KBM-7 (cell line): ENCODE results near the gene TLE4.
"Not testable (repeated sequence)": the region's sequence is repeated elsewhere in the genome, so short reads cannot be mapped to it uniquely, and the experiment has no call there.

Experiments
- DNase-seq: peaks from one replicate; pipeline ENCODE4 v3.0.0-alpha.2; 2015
- in situ Hi-C: fragments of 300-500 bp; cut with MboI; formaldehyde crosslinking; loops from 2 replicates; pipeline ENCODE4 v1.14.3; 2020; ENCODE audit warnings: low sequenced_read_pairs, low pct_unique_long_range_greater_than_20kb, mixed read lengths

Gene TLE4

DNA sequence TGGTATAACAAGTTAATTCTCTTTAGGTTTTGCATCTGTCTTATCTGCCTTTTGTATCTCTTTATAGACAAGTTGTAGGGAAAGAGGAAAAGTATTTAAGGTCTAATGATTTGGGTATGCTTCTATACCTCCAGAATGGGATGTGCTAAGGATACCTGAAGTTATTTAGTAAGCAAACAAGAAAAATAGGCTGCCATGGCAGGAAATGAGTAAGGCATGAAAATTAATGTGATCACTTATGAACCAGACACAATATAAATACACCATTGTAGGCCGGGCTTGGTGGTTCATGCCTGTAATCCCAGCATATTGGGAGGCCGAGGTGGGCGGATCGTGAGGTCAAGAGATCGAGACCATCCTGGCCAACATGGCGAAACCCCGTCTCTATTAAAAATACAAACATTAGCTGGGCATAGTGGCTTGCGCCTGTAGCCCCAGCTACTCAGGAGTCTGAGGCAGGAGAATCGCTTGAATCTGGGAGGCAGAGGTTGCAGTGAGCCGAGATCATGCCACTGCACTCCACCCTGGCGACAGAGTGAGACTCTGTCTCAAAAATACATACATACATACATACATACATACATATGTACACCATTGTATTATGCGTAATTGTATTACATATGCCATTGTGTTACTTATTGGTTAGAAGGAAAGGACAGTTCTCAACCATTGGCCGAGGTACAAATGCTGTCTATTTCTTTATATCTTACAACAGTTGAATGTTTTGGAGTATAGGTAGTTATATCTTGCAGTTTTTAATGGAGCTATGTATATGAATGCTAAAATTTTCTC lies 83.0 kb downstream of the TLE4 start:
- in situ Hi-C loops, DNase-seq: not testable (repeated sequence)

DNA sequence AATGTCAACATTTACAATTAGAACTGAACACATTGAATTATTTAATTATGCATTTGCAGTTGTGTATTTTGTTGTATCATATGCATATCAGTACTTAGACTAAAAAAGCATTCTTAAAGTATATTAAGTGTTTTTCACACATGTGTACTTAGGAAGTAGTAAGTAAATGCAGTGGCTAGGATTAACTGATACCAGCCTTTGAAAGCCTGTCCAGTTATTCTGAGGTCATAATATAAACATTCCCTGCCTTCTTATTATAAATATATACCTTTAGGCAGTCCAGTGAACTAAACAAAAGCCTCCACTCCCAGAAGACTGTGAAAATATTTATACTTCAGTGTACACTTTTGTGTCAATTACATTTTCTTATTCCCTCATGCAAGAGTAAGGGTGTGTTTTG lies 83.8 kb downstream of the TLE4 start:
- in situ Hi-C loops, result no loop called here
- no peak for DNase-seq

DNA sequence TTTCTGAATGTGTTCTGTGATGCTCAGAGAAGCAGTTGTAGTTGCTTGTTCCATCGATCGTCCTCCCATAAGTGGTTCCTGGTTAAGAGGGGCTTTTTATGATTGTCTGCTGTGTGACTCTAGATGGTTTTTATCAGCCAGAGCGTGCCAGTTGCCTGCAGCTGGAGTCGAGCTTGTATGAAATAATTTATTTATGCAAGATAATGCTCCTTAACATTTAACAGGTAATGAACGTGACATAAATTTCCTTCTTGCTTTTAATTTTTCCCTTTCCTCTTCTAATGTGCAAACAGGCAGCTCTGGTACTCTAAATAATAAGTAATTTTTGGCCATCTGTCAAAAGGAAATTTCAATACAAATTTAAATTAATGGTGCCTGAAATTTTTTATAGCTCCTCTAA lies 84.4 kb downstream of the TLE4 start:
- DNase-seq, result no peak
- in situ Hi-C loops, result no loop called here

DNA sequence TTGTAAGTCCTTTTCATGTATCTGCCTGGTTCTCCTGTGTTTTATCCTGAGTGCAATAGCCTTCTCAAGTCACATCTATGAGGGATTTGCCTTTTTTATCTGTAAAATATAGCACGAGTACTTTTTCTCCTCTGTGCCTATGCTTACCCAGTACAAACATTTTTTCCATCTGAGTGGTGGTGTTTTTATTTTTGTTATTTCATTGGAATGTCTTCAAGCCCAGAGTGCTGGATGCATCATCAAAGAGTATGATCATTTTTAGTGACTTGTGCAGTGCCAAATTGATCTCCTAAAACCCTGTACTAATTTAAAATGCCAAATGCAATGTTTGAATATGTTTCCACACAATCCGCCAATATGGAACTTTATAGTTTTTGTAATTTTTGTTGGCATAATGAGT lies 86.1 kb downstream of the TLE4 start:
- in situ Hi-C loops, result no loop called here
- no peak for DNase-seq

DNA sequence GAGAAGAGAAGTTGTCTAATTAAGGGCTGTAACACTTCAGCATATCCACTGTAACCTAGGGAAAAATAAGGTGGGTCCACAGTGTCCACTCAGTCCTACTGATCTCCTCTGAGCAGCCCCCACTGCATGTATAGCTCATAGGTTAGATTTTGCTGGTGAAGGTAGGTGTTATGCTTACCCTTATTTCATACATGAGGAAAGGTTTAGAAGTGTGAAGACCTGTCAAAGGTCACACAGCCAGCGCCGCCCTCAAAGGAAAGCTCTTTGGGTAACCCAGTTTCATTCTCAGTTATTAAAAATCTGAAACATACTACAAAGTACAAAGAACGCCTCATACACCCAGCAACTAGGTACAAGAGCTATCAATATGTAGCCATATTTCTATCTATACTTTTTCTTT lies 87.2 kb downstream of the TLE4 start:
- DNase-seq, result no peak

DNA sequence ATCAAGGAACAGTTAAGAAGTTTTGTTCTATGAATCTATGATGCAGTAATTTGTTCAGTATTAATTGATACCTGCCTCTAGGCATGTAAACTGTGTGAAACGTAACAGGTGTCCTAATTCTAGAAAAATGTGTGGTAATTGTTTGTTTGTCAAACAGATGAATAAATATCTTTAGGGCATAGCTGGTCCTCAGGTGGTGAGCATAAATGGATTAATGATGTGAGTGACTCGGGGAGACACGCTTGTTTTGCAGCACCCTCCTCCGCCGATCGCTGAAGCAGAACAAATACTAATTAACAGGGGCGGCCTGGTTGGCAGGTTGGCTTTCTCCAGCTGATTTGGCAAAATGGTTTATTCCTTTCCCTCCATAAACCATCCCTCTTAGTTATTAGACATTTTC lies 88.8 kb downstream of the TLE4 start:
- DNase-seq, result no peak
- in situ Hi-C loops, result no loop called here

More for the DNA sequence above, 87.2 kb downstream of the TLE4 start:
- in situ Hi-C loops, result no loop called here

DNA sequence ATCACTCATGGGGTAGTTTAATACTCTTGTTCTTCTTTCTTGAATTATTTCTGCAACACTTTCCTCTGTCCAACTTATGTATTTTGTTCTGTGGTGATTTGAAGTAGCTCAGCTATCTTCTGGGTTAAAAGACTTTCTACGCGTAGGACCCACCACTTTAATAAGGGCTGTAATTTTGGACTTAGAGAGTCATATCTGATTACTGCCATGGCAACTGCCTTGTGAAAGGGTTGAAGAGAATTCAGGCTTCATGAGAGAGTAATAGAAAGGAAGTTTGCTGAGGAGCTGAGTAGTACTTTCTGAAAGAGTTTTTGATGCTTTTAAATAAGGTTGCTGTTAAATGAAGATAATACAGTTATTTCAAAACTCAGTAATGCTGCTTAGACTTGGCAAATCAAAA lies 89.5 kb downstream of the TLE4 start:
- in situ Hi-C loops, result no loop called here
- DNase-seq, result no peak

DNA sequence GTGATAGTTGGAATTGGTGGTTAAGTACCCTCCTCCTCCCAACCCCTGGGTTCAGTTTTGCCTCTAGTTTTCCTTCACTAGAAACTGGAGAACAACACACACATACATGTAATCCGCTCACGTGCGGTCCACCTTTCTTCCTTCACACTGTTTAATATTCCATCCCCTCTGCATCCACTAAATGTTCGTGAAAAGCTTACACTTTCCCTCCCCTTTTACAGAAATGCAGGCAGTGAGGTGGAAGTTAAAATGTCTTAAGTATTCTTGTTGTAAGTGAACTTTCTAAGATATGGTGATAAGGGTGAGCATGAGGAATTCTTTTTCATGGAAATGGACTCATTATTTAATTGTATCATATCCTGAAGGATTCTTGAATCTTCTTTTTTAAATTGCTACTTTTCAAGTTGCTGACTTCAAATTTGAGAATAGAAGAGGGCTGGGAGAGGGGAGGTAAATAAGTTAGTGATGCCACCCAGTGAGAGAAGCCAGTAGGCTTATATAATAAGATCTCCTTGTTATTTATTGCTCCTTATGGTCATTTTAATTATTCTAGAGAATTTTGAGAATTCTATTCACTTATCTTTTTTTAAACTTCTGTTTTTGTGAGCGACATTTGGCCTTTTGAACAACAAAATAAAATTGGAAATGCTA lies 90.2 kb downstream of the TLE4 start:
- in situ Hi-C loops, result no loop called here
- no peak for DNase-seq

DNA sequence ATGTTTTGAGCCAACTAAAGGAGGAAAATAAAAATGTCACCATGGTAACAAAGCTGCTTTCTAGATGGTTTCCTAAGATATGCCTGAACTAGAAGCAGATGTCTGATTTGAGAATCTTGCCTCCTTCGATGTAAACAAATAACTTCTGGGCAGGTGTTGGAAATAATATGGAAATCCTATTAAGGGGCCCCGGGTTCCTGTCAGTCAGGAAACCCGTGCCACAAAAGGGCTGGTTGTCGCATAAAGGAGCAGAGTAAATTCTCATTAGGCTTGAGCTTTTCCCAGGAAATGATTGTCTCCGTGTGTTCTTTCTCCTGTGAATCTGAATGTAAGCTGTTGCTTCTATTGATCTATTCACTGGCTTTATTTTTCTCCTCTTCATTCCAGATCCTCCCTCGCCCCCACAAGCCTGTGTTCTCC lies 90.8 kb downstream of the TLE4 start:
- in situ Hi-C loops, result no loop called here
- DNase-seq, result no peak

DNA sequence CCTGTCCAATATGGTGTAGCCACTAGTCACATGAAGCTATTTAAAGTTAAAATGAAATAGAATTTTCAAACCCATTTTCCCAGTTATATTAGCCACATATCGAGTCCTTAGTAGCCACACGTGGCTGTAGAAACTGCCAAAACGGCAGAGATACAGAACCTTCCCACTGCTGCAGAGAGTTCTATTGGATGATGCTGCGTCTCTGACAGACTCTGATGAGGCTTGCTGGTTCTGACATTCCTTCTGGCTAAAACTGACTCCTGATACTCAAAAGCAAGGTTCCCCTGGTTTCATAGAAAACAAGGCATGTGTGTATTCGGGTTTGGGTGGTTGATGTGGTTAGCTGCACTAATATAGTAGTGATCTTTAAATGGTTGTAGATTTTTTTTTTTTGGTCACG lies 91.5 kb downstream of the TLE4 start:
- no peak for DNase-seq
- in situ Hi-C loops, result no loop called here

DNA sequence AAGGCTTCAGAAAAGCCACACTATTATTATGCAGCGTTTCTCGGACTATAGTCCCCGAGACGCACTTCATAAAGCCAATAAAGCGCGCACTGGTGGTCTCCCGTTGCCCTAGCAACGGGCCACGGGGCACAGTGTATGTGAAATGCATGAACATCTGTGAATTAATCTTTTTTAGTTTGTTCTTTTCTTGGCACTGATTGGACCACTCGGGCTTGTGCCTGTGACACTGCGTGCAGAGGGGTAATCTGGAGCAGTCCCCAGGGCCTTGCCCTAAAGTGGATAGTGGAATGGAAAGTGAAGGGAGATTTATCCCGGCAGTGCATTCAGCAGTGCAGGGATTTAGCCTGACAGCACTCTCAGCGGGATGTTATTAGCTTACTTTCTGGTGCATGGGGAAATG lies 92.1 kb downstream of the TLE4 start:
- DNase-seq, result no peak
- in situ Hi-C loops, result no loop called here

DNA sequence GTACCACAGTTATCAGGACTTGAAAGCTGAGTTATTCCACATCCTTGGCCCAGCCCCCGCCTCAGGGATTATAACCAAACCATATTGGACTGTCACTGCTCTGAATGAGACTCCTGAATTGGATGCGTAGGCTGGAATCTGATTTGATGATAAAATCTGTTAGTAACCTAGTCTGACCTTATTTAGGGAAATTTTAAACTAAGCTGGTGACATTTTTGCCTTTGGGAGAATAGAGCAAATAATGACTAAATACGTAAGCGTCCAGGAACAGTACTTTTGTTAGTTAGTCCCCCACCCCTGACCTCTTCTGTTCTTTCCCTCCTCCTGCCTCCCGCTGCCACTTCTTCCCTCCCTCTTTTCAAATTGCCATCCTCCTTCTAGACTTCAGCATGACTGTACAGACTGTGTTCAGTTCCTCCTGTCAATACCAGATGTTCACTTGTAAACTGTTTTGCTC lies 92.6 kb downstream of the TLE4 start:
- no peak for DNase-seq
- in situ Hi-C loops, result no loop called here

DNA sequence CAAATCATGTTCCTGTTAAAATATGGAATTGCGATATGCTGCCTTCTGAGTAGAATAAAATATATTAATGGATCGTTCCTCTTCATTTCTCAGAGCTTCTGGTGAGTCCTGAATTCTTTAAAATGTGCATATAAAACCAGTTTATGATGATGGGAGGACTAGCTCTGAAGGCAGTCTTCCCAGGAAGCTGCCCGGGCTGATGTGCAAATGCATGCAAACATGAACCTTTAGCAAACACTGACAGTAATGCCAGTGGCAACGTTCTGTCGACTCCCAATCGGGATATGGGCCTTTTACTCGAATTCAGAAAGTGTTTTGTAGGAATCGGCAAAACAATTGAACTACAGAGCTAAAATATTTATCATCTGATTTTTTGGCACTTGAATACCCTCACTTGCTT lies 93.6 kb downstream of the TLE4 start:
- in situ Hi-C loops, result no loop called here
- no peak for DNase-seq

DNA sequence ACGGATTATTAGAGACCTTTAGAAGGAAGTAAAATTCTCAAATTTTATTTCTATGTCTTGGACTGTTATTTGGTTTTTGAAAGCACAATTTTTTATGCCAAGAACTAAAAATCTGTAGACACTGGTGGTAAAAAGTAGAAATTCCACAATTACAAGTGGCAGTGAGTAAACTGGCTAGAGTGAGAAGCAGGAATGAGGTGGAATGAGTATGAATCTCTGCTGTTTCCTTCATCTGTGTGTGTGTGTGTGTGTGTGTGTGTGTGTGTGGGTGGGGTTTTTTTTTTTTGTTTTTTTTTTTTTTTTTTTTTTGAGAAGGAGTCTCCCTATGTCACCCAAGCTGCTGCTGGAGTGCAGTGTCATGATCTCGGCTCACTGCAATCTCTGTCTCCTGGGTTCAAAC lies 94.2 kb downstream of the TLE4 start:
- in situ Hi-C loops, result no loop called here
- no peak for DNase-seq

DNA sequence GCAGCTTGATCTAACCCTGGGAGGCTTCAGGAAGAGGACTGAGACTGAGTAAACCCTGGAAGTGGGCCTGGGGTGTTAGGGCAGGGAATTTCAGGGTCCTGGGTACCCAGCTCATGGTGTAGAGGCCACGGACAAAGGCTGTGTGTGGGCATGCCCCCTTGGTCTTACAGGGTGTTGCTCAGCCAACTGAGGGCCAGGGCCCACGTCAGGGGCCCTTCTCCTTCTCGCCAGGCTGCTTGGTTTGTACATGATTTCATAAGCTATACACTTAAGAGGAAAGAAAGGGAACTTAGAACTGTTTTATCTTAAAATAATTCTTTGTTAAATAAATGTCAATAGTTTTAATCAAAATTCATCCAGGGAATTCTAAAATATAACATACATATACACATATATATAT lies 95.4 kb downstream of the TLE4 start:
- in situ Hi-C loops, result no loop called here
- DNase-seq, result no peak

DNA sequence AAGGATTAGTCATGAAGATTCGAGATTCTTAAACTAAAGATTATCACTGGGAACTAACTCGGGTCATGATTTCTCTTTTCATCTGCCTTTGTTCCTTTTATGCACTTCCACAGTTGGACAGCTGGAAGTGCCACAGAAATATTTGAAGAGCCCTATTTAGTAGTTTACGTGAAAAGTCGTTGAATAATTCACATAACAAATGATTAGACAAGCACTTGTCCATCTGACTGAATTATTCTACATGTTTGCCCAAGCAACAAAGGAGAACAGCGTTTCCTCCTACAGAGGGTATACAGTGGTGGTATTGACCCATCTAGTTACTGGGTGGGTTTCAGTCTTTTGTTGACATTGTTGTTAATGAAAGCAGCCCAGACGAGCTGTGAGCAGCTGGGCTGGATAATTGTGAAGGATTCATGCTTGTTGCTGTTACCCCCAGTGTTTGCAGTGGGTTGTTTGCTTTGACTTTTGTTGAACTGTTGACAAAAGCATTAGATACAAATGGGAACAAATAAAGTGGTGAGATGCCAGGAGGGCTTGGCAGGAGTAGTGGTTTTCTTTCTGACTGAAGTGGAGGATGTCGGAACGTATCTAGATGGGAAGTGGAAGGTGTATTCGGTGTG lies 96.2 kb downstream of the TLE4 start:
- in situ Hi-C loops, result no loop called here
- no peak for DNase-seq

DNA sequence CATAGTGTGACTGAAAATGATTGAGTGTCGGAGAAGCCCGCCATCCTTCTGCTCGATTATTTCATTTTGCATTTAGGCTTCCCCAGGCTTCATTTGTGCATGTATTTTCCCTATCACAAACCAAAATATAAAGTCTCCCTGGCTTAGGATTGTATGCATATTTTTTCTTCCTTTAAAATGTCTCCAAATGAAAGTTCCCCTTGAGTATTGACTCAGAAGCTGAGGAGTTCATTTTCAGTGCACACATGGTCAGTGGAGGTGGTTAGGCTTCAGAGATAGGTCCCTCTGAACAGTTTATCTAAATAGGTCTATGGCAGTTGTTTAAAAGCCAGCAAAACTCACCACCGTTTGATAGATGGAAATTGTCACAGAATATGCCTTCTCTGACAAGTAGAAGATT lies 97.2 kb downstream of the TLE4 start:
- in situ Hi-C loops, result no loop called here
- no peak for DNase-seq

DNA sequence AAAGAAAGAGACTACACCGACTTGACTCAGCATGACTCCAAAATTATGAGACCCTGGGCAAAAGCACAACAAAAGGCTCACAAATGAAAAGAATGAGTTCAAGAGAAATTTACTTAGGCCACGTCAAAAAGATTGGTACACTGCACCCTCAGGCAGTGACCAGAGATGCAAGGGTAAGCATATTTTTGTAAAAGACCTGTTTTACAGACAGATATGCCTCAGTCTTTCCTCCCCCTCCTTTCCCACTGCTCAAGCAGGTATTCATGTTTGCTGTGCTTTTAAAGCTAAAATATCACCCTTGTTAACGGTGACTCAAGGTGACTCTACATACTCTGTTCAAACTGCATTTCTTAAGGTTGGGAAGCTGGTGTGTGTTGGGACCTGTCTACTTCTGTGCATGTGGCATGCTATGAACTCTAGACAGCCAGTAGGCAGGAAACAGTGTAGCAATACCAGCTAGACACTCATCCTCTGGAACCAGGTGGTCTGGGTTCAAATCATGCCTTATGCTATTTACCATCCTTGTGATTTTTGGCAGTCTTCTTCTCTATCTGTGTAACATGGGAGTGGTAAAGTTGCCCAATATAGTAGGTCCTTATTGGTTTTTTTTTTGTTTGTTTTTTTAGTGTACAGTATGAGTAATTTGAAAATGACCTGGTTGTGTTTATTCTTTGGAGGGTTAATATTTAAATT lies 98.7 kb downstream of the TLE4 start:
- no peak for DNase-seq
- in situ Hi-C loops, result no loop called here

DNA sequence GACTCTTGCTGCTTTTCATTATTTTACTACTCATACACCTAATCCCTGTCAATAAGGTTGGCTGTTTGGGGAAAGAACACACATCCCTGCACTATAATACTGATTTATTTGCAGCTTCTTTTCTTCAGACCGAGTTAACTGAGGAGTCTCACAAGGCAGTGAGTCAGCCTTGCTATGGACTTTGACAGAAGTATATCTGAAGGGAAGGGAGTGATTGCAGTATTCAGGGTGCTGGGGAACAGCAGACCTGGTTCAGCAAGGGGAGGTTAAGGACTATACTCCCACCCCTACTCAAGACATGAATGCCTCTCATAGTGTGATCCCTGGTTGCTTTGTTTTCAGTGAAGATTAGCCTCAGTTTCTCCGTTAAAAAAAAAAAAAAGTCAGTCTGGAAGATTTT lies 99.8 kb downstream of the TLE4 start:
- in situ Hi-C loops, result no loop called here
- no peak for DNase-seq

DNA sequence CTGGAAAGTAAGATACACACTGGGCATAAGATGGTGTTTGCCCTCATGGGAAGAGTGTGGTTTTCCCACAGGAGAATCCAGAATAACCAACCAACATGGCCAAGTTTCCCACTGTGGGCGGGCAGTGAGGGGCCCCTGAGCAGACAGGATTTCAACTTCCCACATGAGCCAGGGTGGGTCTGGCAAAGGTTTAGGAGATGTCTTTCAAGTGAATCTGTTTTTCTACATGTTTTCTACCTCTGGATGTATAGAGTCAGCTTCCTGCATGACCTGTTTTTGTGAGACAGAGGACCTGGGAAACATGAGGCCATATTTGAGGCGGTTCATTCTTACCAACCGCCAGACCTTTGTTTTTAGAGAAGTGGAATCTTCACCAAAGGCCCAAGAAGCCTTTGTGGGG lies 100.5 kb downstream of the TLE4 start:
- in situ Hi-C loops, result no loop called here

More for the DNA sequence above, 100.5 kb downstream of the TLE4 start:
- no peak for DNase-seq
